ENCODE measurements around the gene NHSL1.

The NHSL1 gene

GRCh38 chr6:138499303-138500018 is at the start of gene NHSL1:
Gene NHSL1, minus strand, starts transcription at chr6:138499494. Its CDS starts 204 bp downstream, at chr6:138499290.
- no peak for DNase-seq

GRCh38 chr6:138546733-138547185 is 47.5 kb upstream of the NHSL1 start:
- no peak for DNase-seq

DNA sequence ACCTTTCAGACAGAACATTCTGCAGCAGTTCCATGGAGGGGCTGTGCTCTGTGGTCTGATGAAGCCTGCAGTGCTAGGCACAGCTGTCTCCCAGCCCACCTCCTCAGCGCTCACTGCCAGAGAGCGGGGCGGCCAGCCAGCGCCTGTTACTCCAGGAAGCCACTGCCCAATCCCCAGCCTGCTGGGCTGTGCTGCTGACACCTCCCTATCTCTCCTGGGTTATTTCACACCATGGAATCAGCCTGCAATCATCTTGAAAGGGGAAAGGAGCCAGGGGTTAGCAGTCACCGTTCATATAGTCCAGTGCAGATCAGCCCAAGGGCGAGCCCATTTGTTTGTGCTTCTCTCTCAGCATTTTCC is 46.3 kb upstream of the NHSL1 start:
- DNase-seq: no peak

DNA sequence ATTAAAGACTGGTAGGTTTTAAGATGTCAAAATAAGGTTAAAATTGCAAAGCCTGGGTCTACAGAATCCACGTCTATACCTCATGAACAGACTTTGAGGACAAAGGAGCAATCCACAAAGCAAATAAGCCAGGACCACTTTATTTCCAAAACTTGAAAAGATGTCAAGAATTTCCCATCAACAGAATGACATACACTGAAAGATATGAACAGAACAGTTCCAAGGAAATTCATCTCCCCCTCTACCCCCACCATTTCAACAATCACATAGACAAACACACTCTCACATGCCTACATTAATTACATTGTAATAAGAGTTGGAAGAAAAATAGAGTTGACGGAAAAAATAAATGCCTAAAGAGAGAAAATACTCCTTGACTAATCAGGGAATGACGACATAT is 45.2 kb upstream of the NHSL1 start:
- DNase-seq: no peak

DNA sequence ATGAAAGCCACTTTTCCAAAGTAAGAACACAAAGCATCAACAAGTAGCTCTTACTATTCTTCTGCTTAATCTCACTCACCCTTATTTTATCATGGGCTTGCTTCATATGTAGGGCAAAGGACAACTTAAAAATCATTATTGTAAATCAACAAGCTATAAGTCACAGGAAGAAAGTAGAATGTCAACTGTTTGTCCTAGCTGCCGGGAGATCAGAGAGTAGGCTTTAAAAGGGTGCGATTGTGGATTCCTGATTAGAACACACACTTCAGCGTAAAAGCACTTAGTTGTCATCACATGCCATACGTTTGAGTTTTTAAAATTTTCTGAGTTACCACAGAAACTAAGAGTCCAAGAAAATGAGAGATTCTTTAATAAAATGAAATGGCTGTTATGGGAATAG is 44.4 kb upstream of the NHSL1 start:
- no peak for DNase-seq

GRCh38 chr6:138541823-138542481 is 42.7 kb upstream of the NHSL1 start:
- no peak for DNase-seq

DNA sequence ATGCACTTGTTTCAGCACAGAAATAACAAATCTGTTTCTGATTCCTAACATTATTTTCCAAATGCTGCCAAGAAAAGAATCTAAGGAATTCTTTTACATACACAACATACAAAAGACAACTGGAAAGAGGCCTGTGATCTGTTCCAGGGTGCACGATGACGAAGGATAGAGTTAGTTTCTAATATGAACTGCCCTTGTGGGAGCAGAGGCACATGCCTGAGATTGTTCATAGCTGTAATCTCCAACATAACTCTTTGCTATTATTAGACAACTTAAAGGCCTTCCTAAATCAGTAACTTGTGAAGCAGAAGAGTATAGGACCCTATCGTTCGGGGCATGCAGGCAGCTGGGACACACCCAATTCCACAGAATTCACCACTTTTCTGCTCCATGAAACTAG is 41.2 kb upstream of the NHSL1 start:
- no peak for DNase-seq

DNA sequence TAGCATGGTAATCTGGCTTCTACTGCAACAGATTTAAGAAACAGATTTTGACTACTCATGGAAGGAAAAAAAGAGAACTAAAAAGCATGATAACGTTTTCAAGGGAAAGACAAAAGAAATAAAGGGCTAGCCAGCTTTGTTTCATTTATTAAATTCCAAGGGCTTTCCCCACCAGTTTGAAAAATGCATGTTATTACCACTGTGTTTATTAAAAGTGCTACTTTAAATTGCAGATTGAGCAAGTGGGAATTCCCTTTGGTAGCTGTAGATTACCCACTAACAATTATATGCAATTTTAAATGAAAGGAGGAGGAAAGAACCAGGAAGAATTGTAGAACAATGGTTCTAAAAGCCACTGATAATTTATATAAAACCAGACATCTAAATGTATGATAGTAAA is 40.6 kb upstream of the NHSL1 start:
- DNase-seq: no peak

GRCh38 chr6:138538390-138539031 is 39.2 kb upstream of the NHSL1 start:
- no peak for DNase-seq

GRCh38 chr6:138537106-138537505 is 37.8 kb upstream of the NHSL1 start:
- no peak for DNase-seq

DNA sequence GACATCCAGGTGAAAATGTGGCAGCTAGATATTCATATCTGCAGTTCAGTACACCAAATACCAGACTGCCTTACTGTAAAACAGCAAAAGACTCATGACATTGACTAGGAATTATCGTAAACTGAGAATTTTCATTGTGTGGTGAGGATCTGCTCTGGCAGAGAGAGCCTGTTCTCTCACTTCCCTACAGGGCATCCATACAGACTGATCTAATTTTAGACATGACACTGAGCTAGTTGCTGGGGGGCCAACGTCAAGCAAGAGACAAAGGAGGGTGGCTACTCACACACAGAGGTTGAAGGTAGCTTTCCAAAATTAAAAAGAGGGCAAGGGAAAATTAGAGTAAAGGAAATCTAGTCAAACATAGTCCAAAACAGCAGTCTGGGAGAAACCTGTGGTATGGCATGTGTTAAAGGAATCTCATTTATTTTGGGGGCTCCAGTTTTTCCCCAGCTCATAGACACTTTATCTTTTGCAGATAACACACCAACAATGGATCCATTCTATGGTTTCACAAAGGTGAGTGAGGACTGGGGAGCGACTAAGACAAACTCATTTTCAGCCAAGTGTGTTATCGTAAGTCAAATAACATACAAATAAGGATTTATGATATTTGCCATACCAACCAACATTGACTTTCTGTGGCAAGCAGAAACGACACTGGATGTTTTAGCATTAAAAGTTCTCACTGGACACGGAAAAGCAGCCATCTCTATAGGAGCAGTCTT is 36.6 kb upstream of the NHSL1 start:
- DNase-seq: no peak

DNA sequence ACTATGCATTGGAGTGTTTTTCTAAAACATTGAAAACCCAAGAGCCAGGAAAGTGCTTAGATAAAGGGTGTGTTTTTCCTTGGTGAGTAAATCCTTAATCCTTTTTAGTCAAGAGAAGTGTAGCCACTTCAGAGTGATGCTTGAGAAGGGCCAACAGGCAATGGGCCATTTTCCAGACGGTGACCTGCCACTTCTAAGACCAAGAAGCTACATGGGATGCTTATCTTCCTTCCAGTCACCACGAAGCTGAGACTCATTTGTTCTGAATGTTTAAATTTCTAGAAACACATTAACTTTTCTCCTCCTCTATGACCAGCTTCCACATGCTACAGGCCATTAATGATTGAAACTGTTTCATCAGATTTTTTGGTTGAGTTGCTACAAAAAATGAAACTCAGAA is 34.4 kb upstream of the NHSL1 start:
- no peak for DNase-seq

GRCh38 chr6:138531387-138531786 is 32.1 kb upstream of the NHSL1 start:
- no peak for DNase-seq

GRCh38 chr6:138529478-138529877 is 30.2 kb upstream of the NHSL1 start:
- no peak for DNase-seq

DNA sequence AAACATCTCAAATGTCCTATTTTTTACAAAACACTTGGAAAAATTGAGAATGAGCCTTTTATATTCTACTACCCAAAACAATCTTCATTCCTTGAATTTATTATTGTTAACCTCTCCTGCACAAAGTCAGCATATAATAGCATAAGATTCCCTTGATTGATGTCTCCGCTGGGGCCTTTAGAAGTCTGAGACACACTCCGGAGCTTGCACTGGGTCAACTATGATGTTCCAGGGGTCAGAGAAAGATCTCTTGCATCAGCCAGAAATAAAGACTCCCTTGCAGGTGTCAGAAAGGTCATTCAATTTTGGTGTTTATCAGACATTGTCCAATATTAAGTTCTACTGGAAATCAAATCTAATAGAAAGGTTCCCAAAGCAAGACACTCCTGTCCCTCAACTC is 29.7 kb upstream of the NHSL1 start:
- DNase-seq: no peak

DNA sequence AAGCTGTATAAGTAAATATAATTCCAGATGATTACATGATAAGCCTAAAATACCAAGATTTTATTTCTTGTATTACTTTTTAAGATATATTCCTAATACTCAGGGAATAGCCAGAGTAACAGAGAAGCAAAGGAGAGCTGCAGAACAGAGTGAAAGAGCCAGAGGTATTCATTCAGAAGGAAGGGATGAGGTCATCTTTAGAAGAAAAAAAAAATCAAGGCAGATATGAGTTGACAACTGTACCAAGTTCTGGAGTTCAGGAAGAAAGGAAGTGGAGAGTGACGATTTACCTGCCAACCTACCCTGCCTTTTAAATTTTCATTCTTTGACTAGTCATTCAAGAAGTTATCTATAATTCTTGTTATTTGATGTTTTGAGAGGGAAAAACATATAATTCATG is 28.8 kb upstream of the NHSL1 start:
- no peak for DNase-seq

DNA sequence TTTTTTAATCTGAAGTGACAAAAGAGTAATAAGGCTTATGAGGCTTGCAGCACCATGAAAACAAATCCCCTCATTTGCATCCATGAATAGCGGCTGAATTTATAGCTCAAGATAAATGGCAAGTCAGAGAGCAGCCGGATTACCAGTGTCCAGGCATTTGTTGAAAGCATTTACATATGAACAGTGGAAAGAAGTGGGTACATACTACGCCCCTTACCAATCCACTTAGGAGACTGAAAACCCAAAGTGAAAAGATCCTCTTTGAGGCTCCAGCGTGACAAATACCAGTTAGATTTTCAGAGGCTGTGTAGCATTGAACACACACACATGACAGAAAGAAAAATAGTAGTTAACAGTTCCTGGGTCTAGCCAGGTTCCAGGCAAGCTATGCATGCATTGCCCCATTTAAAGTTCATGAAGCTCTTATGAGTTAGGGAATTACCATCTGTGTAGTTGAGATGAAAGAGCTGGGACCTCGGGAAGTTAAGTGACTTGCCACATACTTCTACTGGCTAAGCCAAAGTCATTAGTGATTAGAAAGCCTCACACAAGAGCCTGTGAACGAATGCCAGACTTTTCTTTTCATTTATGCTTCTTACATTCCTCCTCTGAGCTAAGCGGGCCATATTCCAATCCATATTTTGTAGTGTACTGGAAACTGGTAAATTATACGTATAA is 28.3 kb upstream of the NHSL1 start:
- DNase-seq: no peak

- DNase-seq: no peak
Measured at GRCh38 chr6:138526822-138527235, 27.5 kb upstream of the NHSL1 start.

DNA sequence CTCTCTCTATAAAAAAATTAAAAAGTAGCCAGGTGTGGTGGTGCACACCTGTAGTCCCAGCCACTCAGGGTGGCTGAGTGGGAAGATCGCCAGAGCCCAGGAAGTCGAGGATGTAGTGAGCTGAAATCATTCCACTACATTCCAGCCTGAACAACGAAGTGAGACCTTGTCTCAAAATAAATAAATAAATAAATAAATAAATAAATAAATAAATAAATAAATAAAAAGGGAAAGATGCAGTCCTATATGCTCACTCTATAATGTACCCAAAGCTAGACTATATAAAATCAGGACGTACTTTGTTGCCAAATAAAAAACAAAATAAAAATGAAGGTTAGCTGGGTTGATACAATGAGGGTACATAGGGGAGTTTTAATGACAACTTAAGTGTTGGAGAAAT is 26.1 kb upstream of the NHSL1 start:
- DNase-seq: no peak

DNA sequence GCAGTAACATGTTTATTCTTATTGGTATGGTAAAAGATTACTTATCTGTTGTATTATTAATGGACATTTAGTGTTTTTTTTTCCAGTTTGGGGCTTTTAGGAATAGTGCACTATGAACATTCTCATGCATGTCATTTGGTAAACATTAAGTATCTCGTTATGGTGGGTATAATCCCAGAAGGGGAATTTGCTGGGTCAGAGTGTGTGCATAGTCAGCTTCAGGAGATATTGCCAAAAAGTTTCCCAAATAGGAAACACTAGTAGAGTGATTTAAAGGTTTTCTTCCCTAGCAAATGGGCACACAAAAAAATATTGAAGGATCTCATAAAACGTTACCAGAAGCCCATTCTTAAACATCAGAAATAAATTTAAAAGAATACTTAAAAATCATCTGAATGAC is 25.2 kb upstream of the NHSL1 start:
- no peak for DNase-seq

GRCh38 chr6:138523347-138524210 is 24.3 kb upstream of the NHSL1 start:
- no peak for DNase-seq

GRCh38 chr6:138522611-138523010 is 23.3 kb upstream of the NHSL1 start:
- no peak for DNase-seq

All from DMS153 (cell line).